ENCODE data around the gene SLC26A1.

The SLC26A1 gene

GRCh38 chr4:997375-998071 is 4.3 kb upstream of the SLC26A1 start:
- no peak for DNase-seq

DNA sequence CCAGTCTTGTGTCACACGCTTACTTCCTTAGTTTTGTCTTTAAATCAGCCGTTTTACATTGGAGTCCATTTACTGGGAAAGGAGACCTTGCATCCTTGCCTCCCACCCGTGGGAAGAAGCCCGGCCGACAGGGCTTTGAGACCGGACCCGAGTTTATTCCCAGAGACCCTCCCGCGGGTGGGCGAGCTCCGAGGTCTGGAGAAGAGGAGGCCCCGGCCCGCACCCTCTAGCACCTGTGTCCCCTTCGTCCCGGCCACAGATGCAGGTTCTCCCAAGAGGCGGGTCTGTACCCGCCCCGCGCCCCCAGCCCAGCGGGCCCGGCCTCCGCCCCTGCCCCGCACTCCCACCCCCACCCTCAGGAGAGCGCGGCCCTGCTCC is 3.8 kb upstream of the SLC26A1 start:
- no peak for DNase-seq

DNA sequence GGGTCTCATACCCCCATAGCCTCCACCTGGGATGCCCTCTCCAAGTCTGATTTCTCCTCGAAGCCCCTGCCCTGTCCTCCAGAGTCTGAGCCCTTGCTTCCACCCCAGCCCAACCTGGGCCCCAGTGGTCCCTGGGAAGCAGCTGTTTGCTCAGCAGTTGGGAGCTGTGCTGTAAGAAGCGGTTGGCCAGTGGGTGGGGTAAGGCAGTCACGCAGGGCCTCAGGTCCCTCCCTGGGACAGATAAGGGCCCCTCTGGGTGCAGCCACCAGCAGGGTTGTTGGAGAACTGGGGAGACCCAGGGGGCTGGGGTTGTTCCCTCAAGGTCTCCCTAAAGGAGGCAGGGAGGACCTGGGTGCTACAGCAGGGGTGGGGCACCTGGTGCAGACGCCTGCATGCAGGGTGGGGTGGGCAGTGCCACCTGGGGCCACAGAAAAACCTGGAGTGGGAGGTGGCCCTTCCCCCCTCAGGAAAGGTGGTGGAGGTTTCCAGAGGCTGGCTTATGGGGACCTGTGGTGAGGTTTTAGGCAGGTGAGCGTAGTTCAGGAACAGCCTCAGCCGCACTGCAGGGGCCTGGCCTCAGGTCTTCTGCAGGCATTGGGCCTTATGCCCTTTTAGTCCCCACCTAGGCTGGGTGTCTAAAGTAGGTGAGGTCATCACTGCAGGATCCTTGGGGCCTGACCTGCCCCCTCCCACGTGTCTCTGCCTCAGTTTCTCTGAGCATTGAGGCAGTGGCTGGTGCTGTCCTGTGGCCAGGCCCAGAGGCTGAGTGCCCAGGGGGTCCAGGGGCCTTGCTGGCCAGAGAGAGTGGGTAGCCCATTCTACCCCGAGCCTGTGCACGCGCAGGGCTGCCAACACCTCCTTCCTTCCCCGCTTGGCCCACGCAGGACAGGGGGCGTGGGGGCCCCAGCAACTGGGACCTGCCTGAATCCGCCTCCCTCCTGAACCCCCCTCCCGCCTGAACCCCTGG is 3.1 kb upstream of the SLC26A1 start:
- no peak for DNase-seq

DNA sequence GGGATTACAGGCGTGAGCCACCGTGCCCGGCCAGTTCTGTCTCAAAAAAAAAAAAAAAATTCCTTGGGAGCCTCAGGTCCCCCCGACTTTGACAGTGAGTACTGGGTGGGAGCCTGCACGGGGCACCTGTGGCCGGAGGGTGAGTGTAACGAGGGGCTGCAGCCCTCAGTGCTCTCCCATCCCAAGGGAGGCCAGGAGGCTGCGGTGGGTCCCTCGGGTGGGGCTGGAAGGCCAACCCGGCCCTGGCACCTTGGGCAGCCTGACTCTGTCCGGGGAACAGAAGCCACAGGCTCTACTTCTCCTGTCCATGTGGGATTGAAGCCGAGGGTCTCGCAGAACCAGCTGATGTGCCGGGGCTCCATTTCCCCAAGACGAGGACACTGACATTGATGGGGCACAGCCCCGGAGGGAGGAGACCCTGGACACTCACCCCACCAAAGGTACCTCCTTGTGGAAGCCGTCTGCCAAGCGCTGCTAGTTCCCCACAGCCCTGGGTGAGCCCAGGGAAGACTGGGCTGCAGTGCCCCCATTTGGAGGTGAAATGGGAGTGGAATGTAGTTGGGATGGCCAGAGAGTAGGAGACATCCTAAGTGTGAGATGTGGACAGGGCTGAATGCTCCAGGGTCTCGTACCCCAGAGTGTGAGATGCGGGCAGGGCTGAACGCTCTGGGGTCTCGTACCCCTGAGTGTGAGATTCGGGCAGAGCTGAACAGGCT is 2.3 kb upstream of the SLC26A1 start:
- DNase-seq, result no peak

GRCh38 chr4:992297-993110 is 700 bp downstream of the SLC26A1 start:
- DNase-seq, result no peak

GRCh38 chr4:991451-992296 is 1.5 kb downstream of the SLC26A1 start:
- DNase-seq, result no peak

GRCh38 chr4:990746-991367 is 2.3 kb downstream of the SLC26A1 start:
- no peak for DNase-seq

DNA sequence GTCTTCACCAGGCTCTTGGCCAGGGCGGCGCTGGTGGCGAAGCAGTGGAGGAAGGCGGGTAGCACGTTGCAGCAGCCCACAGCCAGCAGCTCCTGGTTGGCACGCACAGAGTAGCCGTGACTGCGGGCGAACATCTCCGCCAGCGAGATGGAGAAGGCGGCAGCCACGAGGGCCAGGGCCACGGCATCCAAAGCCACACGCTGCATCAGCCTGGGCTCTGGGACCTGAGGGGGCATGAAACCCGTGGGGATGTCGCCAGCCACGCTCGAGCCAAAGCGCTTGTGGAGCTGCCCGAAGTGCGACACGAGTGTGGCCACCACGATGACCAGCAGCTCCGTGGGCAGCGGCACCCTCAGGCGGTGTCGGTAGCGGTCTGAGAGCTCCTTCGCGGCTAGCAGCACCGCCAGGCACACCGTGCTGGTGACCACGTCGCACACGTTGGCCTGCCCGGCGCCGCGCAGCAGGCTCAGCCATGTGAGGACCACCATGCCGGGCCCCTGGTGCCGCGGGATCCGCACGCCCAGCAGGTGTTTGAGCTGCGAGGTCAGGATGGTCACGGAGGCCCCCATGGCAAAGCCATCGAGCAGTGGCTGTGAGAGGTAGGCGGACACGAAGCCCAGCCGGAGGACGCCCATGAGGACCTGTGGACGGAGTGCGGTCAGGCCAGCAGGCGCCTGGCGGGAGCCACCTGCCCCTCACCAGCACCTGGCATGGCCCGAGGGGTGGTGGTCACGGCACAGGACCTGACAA is 3.3 kb downstream of the SLC26A1 start:
- DNase-seq, result no peak

DNA sequence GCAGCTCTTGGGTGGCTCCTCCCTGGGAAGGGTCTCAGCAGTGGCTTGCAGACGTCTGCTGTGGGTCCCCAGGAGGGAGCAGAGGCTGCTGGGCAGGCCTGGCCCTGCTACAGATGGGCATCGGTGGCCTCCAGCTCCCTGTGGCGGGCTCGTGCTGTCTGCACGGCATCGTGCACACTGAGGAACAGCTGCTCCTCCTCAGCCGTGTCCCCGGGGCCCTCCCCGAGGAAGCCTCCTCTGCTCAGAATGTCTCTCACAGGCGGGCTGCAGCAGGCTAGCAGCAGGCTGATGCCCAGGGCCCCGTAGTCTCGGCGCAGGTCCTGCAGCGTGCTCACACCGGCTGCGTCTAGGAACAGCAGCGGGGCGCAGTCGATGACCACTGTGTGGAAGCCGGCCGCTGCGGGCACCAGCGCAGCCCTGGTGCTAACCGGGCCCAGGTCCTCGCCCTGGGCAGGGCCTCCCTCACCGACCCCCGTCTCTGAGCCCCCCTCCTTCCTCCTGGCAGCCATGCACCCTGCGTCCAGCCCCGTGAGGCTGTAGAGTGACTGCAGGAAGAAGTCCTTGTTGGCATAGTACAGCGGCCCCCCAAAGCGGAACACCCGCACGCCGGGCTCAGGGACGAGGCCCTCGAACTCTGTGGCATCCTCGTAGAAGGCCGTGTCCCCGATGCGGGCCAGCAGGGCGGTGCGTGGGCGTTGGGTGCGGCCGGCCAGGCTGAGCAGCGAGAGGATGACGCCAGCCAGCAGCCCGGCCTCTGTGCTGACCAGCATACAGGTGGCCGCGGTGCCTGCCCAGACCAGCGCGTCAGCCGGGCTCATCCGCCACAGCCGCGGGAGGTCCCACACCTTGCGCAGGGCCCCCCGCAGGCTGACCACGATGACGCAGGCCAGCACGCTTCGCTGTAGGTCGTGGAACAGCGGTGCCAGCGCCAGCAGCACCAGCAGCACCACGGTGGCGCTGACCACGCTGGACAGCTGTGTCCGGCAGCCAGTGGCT is 4.2 kb downstream of the SLC26A1 start:
- DNase-seq, result no peak

- DNase-seq, result no peak
Observed at GRCh38 chr4:987624-988513, 5.3 kb downstream of the SLC26A1 start.

DNA sequence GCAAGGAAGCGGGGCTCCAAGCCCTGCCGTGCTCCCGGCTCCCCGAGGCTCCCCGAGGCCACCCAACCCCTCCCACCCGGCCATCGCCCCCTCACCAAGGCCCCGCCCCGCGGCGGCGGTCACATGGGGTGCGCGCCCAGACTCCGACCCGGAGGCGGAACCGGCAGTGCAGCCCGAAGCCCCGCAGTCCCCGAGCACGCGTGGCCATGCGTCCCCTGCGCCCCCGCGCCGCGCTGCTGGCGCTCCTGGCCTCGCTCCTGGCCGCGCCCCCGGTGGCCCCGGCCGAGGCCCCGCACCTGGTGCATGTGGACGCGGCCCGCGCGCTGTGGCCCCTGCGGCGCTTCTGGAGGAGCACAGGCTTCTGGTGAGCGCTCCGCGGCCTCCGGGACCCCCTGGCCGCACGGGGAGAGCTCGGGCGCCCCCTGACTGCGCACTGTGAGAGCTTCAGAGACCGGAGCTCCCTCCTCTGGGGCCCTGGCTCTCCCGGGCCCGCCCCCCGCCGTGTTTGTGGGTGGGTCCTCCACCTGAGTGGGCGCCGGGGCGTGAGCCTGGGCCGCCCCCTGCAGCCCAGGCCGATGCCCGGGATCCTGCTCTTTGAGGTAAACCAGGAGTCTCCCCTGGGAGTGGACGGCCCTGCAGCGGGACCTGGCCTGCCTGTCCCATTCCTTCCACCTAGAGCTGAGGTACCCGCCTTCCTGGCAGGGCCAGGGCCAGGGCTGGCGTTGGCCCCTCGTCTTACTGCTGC is 6.2 kb downstream of the SLC26A1 start, which contains the start of gene IDUA:
Gene IDUA (plus strand): TSS at position 166 of the 745 bp plus-strand sequence. CDS start 41 bp downstream, at position 207.
- DNase-seq, result no peak

- DNase-seq, result no peak
Observed at GRCh38 chr4:986428-986878, 6.8 kb downstream of the SLC26A1 start.

DNA sequence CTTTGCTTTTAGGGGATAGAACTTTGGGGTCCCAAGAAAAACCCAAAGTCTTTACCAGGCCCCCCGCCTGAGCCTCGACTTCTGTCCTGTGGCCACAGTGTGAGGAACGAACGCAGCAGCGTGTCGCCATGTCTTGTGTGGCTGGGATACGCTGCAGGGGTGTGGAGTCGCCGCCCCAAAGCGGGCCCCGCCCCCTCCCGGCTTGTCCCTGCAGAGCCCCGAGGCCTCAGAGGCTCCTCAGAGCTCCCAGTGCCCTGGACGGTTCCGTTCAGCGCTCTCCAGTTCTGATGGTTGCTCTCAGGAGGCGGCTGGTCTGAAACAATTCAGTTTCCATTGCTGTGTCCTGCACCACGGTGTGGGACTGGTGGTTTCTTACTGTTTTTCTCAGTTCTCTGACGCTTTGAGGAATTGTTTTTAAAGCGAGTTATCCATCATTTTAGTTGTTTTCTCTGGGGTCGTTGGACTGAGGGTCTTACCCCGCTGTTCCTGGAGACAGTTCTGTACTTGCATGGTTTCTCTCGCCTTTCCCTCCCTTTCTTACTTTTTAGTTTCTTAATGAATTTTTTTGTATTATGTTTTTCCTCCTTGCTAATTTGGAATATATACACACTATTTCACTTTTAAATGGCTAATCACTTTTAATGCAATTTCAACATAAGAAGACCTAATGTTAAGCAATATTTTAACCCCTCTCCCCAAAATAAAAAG is 7.9 kb downstream of the SLC26A1 start:
- no peak for DNase-seq

GRCh38 chr4:984336-985054 is 8.7 kb downstream of the SLC26A1 start:
- DNase-seq, result no peak

DNA sequence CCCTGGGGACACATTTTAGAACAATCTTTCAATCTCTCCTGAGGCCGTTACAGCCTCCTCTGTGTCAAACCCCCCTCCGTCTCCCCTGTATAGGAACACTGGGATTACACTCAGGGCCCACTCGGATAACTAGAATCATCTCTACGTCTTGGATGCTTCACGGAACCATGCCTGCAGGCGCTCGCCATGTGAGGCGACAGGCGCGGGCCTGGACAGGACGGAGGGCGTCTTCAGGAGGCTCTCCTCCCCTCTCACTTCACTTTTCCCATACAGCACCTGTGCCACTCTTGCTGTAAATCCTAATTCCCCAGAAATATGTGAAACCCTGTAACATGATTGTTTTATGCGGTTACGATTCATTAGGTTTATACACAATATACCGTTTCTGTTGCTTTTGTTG is 10.4 kb downstream of the SLC26A1 start:
- no peak for DNase-seq

DNA sequence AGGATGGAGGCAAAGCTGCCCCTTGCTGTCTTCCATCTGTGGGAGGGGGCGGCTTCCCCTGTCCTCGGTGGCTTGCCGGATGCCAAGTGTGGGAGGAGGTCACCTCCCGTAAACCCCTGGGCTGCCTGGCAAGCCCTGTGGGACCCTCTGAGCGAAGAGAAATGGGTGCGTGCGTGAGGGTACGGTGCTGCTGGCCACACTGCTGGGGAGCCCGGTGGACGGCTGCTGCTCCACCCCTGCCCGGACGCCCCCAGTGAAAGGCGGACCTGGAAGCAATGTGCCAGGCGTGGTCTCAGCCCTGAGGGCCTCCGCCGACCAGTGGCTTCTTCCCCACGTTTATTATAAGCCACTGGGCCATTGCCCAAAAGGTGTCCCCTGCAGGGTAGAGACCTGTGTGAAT is 10.9 kb downstream of the SLC26A1 start:
- DNase-seq, result no peak
